HG02943 (cell line): ENCODE data around the gene ERH.
"Not testable (repeated sequence)": the region's sequence is repeated elsewhere in the genome, so short reads cannot be mapped to it uniquely, and the experiment has no call there.

Experiments used
- ATAC-seq: cut with Tn5 transposase; IDR thresholded peaks from one replicate; pipeline ENCODE4 v1.9.1; 2021; ENCODE audit warnings: mild to moderate bottlenecking, low read depth, moderate library complexity; ENCODE audit not compliant: unreplicated experiment

Gene ERH

GRCh38 chr14:69398053-69398817 lies at the start of gene ERH, which contains the start of gene SLC39A9:
Gene ERH (minus strand): TSS chr14:69398299. CDS start chr14:69398233, 66 bp downstream.
Gene SLC39A9 (plus strand): TSS chr14:69398692. CDS start chr14:69399370, 678 bp downstream.
- peak; percentile 81 for ATAC-seq

- no peak for ATAC-seq
These were observed 45.3 kb upstream of the ERH start for GRCh38 chr14:69443296-69443805.

- no peak for ATAC-seq
These were observed 43.8 kb upstream of the ERH start for GRCh38 chr14:69441948-69442347.

GRCh38 chr14:69439521-69440270 lies 41.6 kb upstream of the ERH start:
- no peak for ATAC-seq

DNA sequence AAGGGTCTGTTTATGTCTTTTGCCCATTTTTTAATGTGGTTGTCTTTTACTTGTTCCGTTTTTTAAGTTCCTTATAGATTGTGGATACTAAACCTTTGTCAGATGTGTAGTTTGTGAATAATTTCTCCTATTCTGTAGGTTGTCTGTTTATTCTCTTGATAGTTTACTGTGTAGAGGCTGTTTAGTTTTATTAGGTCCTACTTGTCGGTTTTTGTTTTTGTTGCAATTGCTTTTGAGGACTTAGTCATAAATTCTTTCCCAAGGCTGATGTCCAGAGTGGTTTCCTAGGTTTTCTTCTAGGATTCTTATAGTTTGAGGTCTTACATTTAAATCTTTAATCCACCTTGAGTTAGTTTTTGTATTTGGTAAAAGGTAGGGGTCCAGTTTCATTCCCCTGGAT lies 34.3 kb upstream of the ERH start:
- no peak for ATAC-seq

DNA sequence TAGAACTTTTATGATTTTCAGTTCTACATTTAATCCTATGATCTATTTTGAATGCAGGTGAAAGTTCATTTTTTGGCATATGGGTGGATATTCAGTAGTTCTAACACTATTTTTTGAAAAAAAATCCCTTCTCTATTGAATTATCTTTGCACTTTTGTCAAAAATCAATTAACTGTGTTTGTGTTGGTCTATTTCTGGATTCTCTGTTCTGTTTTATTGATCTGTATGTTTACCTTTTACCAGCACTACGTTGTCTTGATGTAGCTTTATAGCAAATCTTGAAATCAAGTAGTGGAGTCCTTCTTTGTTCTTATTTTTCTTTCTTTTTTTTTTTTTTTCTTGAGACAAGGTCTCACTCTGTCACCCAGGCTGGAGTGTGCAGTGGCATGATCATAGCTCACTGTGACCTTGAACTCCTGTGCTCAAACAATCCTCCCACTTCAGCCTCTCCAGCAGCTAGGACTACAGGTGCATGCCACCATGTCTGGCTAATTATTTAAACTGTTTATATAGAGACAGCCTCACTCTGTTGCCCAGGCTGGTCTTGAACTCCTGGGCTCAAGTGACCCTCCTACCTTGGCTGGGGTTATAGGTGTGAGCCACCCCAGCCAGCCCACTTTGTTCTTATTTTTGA lies 32.3 kb upstream of the ERH start:
- no peak for ATAC-seq

GRCh38 chr14:69429643-69430042 lies 31.5 kb upstream of the ERH start:
- ATAC-seq = no peak

DNA sequence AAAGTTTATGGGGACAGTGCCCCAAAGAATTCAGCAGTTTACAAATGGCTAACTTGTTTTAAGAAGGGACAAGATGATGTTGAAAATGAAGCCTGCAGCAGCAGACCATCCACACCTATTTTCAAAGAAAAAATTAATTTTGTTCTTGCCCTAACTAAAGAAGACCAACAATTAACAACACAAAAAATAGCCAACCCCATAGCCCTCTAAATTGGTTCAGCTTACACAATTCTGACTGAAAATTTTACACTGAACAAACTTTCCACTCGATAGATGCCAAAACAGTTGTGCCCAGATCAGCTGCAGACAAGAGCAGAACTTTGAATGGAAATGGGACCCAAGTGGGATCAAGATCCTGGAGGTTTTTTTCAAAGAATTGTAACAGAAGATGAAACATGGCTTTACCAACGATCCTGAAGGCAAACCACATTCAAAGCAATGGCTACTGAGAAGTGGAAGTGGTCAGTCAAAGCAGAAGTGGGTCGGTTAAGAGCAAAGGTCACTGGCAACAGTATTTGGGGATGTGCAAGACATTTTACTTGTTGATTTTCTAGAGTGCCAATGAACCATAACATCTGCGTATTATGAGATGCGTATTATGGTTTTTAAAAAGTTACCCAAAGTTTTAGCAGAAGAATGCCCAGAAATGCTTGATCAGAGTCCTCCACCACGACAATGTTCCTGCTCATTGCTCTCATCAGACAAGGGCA lies 30.3 kb upstream of the ERH start:
- ATAC-seq = peak; percentile 64

DNA sequence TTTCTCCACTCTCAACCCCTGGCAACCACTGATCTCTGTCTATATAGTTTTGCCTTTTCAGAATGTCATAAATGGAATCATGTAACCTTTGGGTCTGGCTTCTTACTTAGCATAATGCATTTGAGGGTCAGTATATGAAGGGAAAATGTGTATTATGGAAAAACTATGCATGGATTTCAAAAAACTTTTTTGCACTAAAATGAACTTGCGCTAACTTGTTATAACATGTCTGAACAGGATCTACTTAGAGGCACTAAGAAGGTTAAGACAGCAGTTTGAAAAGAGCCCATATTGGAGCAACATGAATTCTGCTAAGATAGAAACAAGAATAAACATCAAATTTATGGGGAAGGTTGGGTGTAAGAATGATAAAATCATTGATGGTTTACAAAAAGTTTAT lies 29.5 kb upstream of the ERH start:
- ATAC-seq = no peak

- no peak for ATAC-seq
These were observed 26.2 kb upstream of the ERH start for GRCh38 chr14:69424149-69424923.

- ATAC-seq = no peak
These were observed 25.2 kb upstream of the ERH start for GRCh38 chr14:69423279-69423678.

- ATAC-seq = not testable (repeated sequence)
These were observed 18.0 kb upstream of the ERH start for GRCh38 chr14:69416087-69416486.

GRCh38 chr14:69413483-69413882 lies 15.4 kb upstream of the ERH start:
- no peak for ATAC-seq

GRCh38 chr14:69408331-69408960 lies 10.3 kb upstream of the ERH start:
- no peak for ATAC-seq

GRCh38 chr14:69405762-69406161 lies 7.7 kb upstream of the ERH start:
- no peak for ATAC-seq

GRCh38 chr14:69404883-69405282 lies 6.8 kb upstream of the ERH start:
- ATAC-seq = no peak

- no peak for ATAC-seq
These were observed 6.4 kb upstream of the ERH start for GRCh38 chr14:69404478-69404877.

GRCh38 chr14:69401841-69402240 lies 3.7 kb upstream of the ERH start:
- no peak for ATAC-seq

DNA sequence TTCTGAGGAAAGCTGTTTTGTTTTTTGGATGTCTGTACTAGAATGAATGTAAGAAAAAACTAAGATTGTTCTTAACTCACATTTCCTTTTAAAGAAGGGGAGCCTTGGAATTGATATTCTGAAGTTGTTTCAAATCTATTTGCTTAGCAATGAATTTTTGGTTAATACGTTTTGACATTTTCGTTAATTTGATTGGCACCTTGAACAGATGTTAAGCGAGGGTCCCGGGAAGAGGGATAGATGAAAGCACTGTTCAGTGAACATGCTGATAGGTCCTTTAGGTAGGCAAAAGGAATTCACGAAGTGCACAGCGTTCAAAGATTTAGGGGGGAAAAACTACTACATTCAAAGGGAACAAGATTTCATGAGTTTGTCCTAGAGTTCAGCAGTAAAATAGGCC lies 2.1 kb upstream of the ERH start:
- ATAC-seq = no peak
